WTC11 (cell line): Measurements from ENCODE around the gene ARHGAP15. TPM values are rescaled to one million over a fixed set of nuclear protein-coding genes. Genes with fewer than 3 reads are reported as not detected.

Source experiments
- ATAC-seq: fragments of 200-7000 bp; cut with Tn5 transposase; 2 replicates; pipeline ENCODE4 v1.10.0; 2021; ENCODE audit warnings: mild to moderate bottlenecking, moderate library complexity
- CTCF ChIA-PET: fragments of 300-600 bp; sonication (Branson Sonifier 250); formaldehyde crosslinking; loops from one replicate; lab custom pipeline; 2021; ENCODE audit warnings: antibody characterized with exemption; lab: Charles Lee
- POLR2A ChIA-PET: fragments of 350-600 bp; sonication (Branson Sonifier 250); formaldehyde crosslinking; loops from one replicate; lab custom pipeline; 2021; ENCODE audit warnings: antibody characterized with exemption; lab: Charles Lee
- DNase-seq: peaks from one replicate; pipeline ENCODE4 v3.0.0; 2021; ENCODE audit warnings: low spot score
- H3K27ac Mint-ChIP-seq: 2 replicates; pipeline ENCODE4 v1.8.0; 2021; ENCODE audit warnings: mixed read lengths
- H3K27me3 Mint-ChIP-seq: 2 replicates; pipeline ENCODE4 v1.8.0; 2021; ENCODE audit warnings: low read depth, mild to moderate bottlenecking, moderate library complexity, mixed read lengths
- H3K36me3 Mint-ChIP-seq: 2 replicates; pipeline ENCODE4 v1.8.0; 2021; ENCODE audit warnings: mixed read lengths
- H3K4me1 Mint-ChIP-seq: 2 replicates; pipeline ENCODE4 v1.8.0; 2022; ENCODE audit warnings: mixed read lengths
- H3K4me3 Mint-ChIP-seq: 2 replicates; pipeline ENCODE4 v1.8.0; 2021; ENCODE audit warnings: mild to moderate bottlenecking, moderate library complexity, mixed read lengths
- H3K9me3 Mint-ChIP-seq: 2 replicates; pipeline ENCODE4 v1.8.0; 2021; ENCODE audit warnings: mixed read lengths
- AFF4 ChIP-seq: sonication (generic); formaldehyde crosslinking; IDR thresholded peaks from 2 replicates; pipeline ENCODE4 v1.8.1; 2023; ENCODE audit warnings: mild to moderate bottlenecking, missing genetic modification reagents, borderline replicate concordance
- ATF3 ChIP-seq: sonication (generic); formaldehyde crosslinking; conservative IDR thresholded peaks from 2 replicates; pipeline ENCODE4 v1.8.1; 2022; ENCODE audit warnings: mild to moderate bottlenecking, missing genetic modification reagents
- ELF4 ChIP-seq: sonication (generic); formaldehyde crosslinking; IDR thresholded peaks from 2 replicates; pipeline ENCODE4 v1.8.1; 2022; ENCODE audit warnings: low read depth, mild to moderate bottlenecking, moderate library complexity, missing genetic modification reagents
- ETV6 ChIP-seq: sonication (generic); formaldehyde crosslinking; IDR thresholded peaks from 2 replicates; pipeline ENCODE4 v1.8.1; 2022; ENCODE audit warnings: mild to moderate bottlenecking, missing genetic modification reagents
- JAZF1 ChIP-seq: fragments of 250-450 bp; sonication (Bioruptor Pico); IDR thresholded peaks from 2 replicates; pipeline ENCODE4 v1.9.0; 2021; ENCODE audit warnings: moderate library complexity, mild to moderate bottlenecking, inconsistent platforms
- JUN ChIP-seq: sonication (generic); formaldehyde crosslinking; IDR thresholded peaks from 2 replicates; pipeline ENCODE4 v1.8.0; 2023; ENCODE audit warnings: mild to moderate bottlenecking, missing genetic modification reagents
- KAT7 ChIP-seq: sonication (generic); formaldehyde crosslinking; IDR thresholded peaks from 2 replicates; pipeline ENCODE4 v1.8.1; 2023; ENCODE audit warnings: missing genetic modification reagents, mild to moderate bottlenecking, borderline replicate concordance
- MLX ChIP-seq: sonication (generic); formaldehyde crosslinking; IDR thresholded peaks from 2 replicates; pipeline ENCODE4 v1.8.1; 2023; ENCODE audit warnings: mild to moderate bottlenecking, missing genetic modification reagents, moderate library complexity
- NFYB ChIP-seq: sonication (generic); formaldehyde crosslinking; conservative IDR thresholded peaks from 2 replicates; pipeline ENCODE4 v1.8.0; 2022; ENCODE audit warnings: low read depth, missing genetic modification reagents
- NR3C1 ChIP-seq: sonication (generic); formaldehyde crosslinking; conservative IDR thresholded peaks from 2 replicates; pipeline ENCODE4 v1.8.1; 2023; ENCODE audit warnings: low read depth, mild to moderate bottlenecking, missing genetic modification reagents
- PREB ChIP-seq: sonication (generic); formaldehyde crosslinking; IDR thresholded peaks from 2 replicates; pipeline ENCODE4 v1.8.1; 2022; ENCODE audit warnings: mild to moderate bottlenecking, missing genetic modification reagents, moderate library complexity, borderline replicate concordance
- RELA ChIP-seq: sonication (generic); formaldehyde crosslinking; IDR thresholded peaks from 2 replicates; pipeline ENCODE4 v1.8.1; 2022; ENCODE audit warnings: missing genetic modification reagents, mild to moderate bottlenecking, borderline replicate concordance
- TEAD1 ChIP-seq: sonication (generic); formaldehyde crosslinking; IDR thresholded peaks from 2 replicates; pipeline ENCODE4 v1.8.0; 2022; ENCODE audit warnings: mild to moderate bottlenecking, missing genetic modification reagents
- TP53 ChIP-seq: sonication (generic); formaldehyde crosslinking; IDR thresholded peaks from 2 replicates; pipeline ENCODE4 v1.8.1; 2023; ENCODE audit warnings: mild to moderate bottlenecking, missing genetic modification reagents
- ZBTB21 ChIP-seq: sonication (generic); formaldehyde crosslinking; IDR thresholded peaks from 2 replicates; pipeline ENCODE4 v1.8.1; 2023; ENCODE audit warnings: mild to moderate bottlenecking, missing genetic modification reagents, borderline replicate concordance
- ZNF219 ChIP-seq: sonication (generic); formaldehyde crosslinking; IDR thresholded peaks from 2 replicates; pipeline ENCODE4 v1.8.0; 2023; ENCODE audit warnings: missing genetic modification reagents, mild to moderate bottlenecking, borderline replicate concordance
- ZNF263 ChIP-seq: sonication (generic); formaldehyde crosslinking; IDR thresholded peaks from 2 replicates; pipeline ENCODE4 v1.8.1; 2022; ENCODE audit warnings: low read depth, mild to moderate bottlenecking, moderate library complexity, missing genetic modification reagents
- ZNF281 ChIP-seq: sonication (generic); formaldehyde crosslinking; IDR thresholded peaks from 2 replicates; pipeline ENCODE4 v1.8.0; 2023; ENCODE audit warnings: mild to moderate bottlenecking, missing genetic modification reagents
- ZNF396 ChIP-seq: fragments of 250-450 bp; sonication (Bioruptor Pico); IDR thresholded peaks from 2 replicates; pipeline ENCODE4 v1.8.0; 2021; ENCODE audit warnings: mild to moderate bottlenecking, moderate library complexity, borderline replicate concordance
- ZNF423 ChIP-seq: fragments of 250-450 bp; sonication (Bioruptor Pico); IDR thresholded peaks from 2 replicates; pipeline ENCODE4 v2.1.2; 2022; ENCODE audit warnings: mild to moderate bottlenecking, moderate library complexity
- total RNA-seq: library from RNA; stranded (reverse); gene quantifications from 3 replicates; pipeline ENCODE4 v1.2.3, GENCODE V29; 2021

Gene ARHGAP15
- total RNA-seq, 1 experiment from 2014 or later, result 0.28 TPM

GRCh38 chr2:143603846-143604565 lies 474.8 kb downstream of the ARHGAP15 start:
- no peak for ATAC-seq
- no peak for DNase-seq
- TF ChIP-seq TEAD1 (CRISPR knock-in tag) (no peak), ZNF219 (CRISPR knock-in tag) (no peak), ZNF281 (CRISPR knock-in tag) (no peak), ZNF396 (CRISPR knock-in tag) (no peak), RELA (no peak), JAZF1 (CRISPR knock-in tag) (no peak), ATF3 (no peak), KAT7 (no peak), NR3C1 (CRISPR knock-in tag) (no peak)
- Mint-ChIP-seq H3K27ac (no peak overlapping the region), H3K27me3 (peaks cover 3% of the 10 kb centered on the region), H3K4me1 (peaks cover 56% of the 10 kb centered on the region), H3K9me3 (no peaks in the 10 kb centered on the region), H3K4me3 (no peak overlapping the region), H3K36me3 (no peaks in the 10 kb centered on the region)
- ChIA-PET CTCF (no interaction called here), POLR2A (no interaction called here)

- Mint-ChIP-seq H3K4me1 (peaks cover 60% of the 10 kb centered on the region), H3K9me3 (no peaks in the 10 kb centered on the region), H3K36me3 (no peaks in the 10 kb centered on the region), H3K27me3 (peaks cover 3% of the 10 kb centered on the region), H3K4me3 (no peak overlapping the region), H3K27ac (no peak overlapping the region)
- ATAC-seq (no peak), DNase-seq (no peak)
- TF ChIP-seq ELF4 (CRISPR knock-in tag) (no peak), JUN (no peak), NFYB (CRISPR knock-in tag) (no peak), ETV6 (CRISPR knock-in tag) (no peak), KAT7 (no peak), PREB (CRISPR knock-in tag) (no peak)
- POLR2A ChIA-PET, result no interaction called here
- CTCF ChIA-PET, result no interaction called here
Measured at GRCh38 chr2:143604566-143604959, 475.3 kb downstream of the ARHGAP15 start.

- peak; percentile 79 for ATAC-seq
- ChIA-PET POLR2A (no interaction called here), CTCF (interaction anchor here (0.9 kb wide), 1 partner anchor 94 kb away, joined by 3 read pairs; no protein-coding TSS in a partner anchor)
- Mint-ChIP-seq H3K27ac (peak overlapping the region; percentile 69), H3K4me1 (peaks cover 61% of the 10 kb centered on the region), H3K9me3 (no peaks in the 10 kb centered on the region), H3K4me3 (peak overlapping the region; percentile 10), H3K36me3 (no peaks in the 10 kb centered on the region), H3K27me3 (peaks cover 3% of the 10 kb centered on the region)
- no peak for DNase-seq
- TF ChIP-seq ZBTB21 (peak; percentile 71; the same call in 1 of the 2 replicates), ZNF423 (CRISPR knock-in tag) (no peak), AFF4 (CRISPR knock-in tag) (no peak), ZNF263 (no peak), MLX (CRISPR knock-in tag) (no peak), TP53 (CRISPR knock-in tag) (no peak)
Measured at GRCh38 chr2:143607231-143608062, 478.2 kb downstream of the ARHGAP15 start.
